GM12865 (cell line): ENCODE results near the gene SNED1.

Experiments used
- DNase-seq: peaks from one replicate; pipeline ENCODE4 v3.0.0; 2010; ENCODE audit warnings: low read depth
- H3K4me3 ChIP-seq: 2 replicates; pipeline ENCODE4 v1.5.1; 2011; ENCODE audit warnings: mild to moderate bottlenecking, low read depth, low read length, control low read depth
- TF ChIP-seq, protein P1 (sequence below): IDR thresholded peaks from 2 replicates; pipeline ENCODE4 v1.5.1; 2011; ENCODE audit warnings: low read length, control low read depth, low read depth, inconsistent platforms; ENCODE audit not compliant: insufficient read depth; ENCODE audit errors: missing control alignments

SNED1 gene

DNA sequence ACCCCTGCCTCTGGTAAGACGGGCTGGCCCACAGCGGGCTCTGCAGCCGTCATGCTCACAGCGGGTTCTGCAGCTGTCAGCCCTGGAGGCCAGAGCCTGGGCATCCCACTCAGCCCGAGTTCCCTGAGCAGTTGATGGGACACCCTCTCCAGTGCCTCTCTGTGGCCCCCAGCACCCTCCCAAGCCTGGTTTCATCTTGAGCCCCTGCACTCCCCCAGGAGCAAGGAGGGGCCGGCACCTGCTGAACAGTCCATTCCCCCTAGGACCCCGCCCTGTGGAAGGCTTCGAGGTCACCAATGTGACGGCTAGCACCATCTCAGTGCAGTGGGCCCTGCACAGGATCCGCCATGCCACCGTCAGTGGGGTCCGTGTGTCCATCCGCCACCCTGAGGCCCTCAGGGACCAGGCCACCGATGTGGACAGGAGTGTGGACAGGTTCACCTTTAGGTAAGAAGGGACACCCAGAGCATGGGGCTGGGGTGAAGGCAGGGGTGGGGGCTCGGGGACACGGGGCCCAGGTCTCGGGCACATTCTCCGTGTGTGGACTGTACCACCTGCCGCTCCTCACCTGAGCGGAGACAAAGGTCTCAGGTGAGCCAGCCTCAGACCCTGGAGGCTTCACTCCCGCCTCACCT lies 69.2 kb downstream of the SNED1 start:
- TF ChIP-seq, protein P1, sequence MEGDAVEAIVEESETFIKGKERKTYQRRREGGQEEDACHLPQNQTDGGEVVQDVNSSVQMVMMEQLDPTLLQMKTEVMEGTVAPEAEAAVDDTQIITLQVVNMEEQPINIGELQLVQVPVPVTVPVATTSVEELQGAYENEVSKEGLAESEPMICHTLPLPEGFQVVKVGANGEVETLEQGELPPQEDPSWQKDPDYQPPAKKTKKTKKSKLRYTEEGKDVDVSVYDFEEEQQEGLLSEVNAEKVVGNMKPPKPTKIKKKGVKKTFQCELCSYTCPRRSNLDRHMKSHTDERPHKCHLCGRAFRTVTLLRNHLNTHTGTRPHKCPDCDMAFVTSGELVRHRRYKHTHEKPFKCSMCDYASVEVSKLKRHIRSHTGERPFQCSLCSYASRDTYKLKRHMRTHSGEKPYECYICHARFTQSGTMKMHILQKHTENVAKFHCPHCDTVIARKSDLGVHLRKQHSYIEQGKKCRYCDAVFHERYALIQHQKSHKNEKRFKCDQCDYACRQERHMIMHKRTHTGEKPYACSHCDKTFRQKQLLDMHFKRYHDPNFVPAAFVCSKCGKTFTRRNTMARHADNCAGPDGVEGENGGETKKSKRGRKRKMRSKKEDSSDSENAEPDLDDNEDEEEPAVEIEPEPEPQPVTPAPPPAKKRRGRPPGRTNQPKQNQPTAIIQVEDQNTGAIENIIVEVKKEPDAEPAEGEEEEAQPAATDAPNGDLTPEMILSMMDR, result no peak

DNA sequence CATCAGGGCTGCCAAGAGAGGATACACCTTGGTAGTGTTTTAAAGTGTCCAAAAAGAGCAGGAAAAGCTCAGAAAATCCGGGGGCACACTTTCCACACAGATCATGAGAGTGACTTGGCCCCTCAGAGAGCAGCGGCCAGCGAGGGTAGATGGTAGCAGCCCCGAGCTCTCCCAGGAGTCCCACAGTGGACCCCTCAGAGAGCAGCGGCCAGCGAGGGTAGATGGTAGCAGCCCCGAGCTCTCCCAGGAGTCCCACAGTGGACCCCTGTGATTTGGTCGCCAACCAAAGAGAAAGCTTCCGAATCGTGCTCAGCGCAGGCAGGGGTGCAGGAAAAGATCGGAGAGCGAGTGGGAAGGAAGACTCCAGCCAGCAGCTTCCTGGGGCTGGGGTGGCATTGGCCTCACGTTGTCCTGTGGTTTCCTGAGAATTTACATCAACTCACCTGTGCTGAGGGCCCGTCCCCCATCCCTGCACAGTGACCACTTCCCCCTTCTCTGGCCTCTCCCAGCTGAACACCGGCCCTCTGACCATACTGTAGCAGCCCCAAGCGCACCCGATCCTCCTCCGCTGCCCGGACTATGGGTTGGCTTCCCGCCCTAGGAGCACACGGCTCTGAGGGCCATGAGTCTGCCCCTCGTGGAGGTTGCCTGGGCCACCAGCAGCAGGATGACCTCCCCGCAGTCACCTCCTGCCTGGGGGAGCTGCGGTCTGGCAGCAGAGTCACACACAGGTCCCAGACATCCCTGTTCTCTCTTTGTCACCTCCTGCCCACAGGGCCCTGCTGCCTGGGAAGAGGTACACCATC lies 69.9 kb downstream of the SNED1 start:
- DNase-seq, result no peak
- TF ChIP-seq, protein P1, result no peak
- no peak overlapping the region for H3K4me3 ChIP-seq

More for the DNA sequence above, 69.2 kb downstream of the SNED1 start:
- H3K4me3 ChIP-seq, result no peak overlapping the region
- DNase-seq, result no peak

DNA sequence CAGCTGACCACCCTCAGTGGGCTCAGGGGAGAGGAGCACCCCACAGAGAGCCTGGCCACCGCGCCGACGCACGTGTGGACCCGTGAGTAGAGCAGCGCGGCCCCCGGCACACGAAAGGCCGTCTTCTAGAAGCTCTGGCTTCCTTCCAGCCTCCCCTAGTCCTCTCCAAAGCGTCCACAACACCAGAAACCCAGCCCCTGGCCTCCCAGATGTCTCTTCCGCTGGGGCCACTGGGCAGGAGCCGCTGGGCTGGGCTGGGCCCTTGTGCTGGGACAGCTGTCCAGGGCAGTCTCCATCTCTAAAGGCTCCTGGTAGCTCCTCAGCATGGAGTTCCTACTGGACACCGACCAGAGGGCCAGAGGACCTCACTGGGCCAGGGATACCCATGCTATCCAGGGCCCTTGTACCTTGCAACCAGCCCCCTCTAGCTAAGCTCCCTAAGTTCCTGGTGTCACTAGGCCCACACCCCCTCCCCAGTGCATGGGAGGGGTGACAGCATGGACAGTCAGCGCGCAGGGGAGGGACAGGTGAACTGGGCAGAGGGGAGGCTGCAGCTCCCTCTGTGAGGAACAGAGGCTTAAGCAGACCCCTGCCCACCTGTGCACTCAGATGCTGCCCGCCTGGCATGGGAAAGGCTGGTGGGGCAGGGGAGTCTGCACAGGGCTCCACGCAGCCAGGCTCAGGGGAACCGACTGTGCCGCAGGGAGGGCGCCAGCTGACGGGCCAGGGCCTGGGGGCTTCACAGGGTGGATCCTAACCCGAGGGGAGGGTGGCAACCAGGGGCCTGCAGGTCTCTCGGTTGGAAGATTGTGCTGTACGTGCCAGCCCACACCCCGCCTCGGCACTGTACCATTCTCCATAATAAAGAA lies 70.8 kb downstream of the SNED1 start:
- no peak overlapping the region for H3K4me3 ChIP-seq
- TF ChIP-seq, protein P1, result no peak
- no peak for DNase-seq

DNA sequence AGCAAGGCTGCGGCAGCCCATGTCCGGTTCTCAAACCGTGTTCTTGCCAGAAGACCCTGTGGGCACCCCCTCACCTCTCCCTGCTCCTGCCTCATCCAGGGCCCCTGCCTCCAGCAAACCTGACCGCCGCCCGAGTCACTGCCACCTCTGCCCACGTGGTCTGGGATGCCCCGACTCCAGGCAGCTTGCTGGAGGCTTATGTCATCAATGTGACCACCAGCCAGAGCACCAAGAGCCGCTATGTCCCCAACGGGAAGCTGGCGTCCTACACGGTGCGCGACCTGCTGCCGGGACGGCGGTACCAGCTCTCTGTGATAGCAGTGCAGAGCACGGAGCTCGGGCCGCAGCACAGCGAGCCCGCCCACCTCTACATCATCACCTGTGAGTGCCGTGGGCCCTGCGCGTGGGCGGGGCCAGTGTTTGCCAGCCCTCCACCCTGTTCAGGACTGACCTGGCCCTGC lies 71.4 kb downstream of the SNED1 start:
- TF ChIP-seq, protein P1, result no peak
- no peak overlapping the region for H3K4me3 ChIP-seq
- DNase-seq, result no peak

DNA sequence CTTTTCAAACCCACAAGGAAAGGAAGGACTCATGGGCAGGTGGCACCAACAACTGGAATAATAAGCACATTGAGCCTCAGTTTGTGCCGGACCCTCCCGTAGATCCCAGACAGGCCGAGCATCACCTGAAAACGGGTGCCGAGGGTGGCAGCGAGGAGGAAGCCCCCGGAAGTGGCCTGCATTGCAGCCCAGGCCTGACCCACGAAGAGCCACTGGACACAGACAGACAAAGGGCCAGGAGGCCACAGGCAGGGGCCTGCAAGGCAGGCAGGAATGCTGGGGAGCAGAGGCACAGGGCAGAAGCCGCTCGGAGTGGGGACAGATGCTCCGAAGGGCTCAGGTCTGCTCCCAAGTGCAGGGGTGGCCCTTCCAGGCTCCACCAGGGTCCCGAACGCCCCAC lies 71.9 kb downstream of the SNED1 start:
- no peak for DNase-seq
- TF ChIP-seq, protein P1, result no peak
- H3K4me3 ChIP-seq, result no peak overlapping the region

DNA sequence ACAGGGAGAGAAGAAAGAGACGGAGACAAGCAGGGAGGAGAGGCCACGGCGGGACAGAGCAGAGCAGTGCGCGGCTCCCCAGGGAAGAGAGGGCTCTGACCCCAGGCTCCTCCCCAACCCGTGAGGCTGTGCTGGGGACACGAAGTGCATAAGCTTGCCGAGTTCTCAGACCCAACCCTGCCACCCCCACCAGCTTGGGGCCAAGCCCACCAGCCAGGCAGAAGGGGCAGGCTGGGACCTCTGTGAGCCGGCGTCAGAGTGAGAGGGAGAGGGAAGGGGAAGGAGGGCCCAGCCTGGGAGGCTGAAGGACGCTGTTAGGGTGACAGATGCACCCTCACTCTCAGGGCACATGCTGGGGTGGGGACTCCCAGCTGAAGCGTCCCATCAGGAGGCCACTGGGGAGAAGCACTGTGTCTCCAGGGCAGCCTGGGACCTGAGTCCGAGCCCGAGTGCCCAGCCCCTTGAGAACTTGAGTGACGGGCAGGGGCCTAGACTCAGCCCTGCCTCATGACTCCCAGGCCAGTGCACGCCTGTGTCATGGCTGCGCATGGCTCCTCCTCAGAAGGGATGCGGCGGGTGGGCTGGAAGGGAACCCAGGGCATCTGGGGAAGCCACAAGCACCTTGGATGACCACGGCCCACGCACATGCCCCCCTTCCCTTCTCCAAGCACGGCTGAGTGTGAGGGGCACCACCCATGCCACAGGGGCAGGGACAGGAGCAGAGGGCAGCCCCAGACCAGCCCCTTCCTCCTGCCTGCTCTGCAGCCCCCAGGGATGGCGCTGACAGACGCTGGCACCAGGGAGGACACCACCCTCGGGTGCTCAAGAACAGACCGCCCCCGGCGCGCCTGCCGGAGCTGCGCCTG lies 72.6 kb downstream of the SNED1 start:
- no peak overlapping the region for H3K4me3 ChIP-seq
- TF ChIP-seq, protein P1, result no peak
- no peak for DNase-seq
